Immature natural killer cell (primary cell): Measurements from ENCODE around the gene MYO7B. TPM values are rescaled to one million over a fixed set of nuclear protein-coding genes. Genes with fewer than 3 reads are reported as not detected.

Experiments
- polyA plus RNA-seq, 3 donors: library from polyadenylated mRNA; unstranded; fragments of 300-500 nt; fragmentation: Illumina TruSeq; gene quantifications; one replicate each; pipeline ENCODE4 v1.2.3, GENCODE V29; 2021

Gene MYO7B
- polyA plus RNA-seq, 3 donors from 2014 or later = 0.37 TPM; not detected in 2

Other genes starting within 250 kb of the MYO7B start
- gene ERCC3, start 241.5 kb upstream of the MYO7B start, polyA plus RNA-seq = 10 to 100 TPM; 20.1 to 43.1 (median 21.5) TPM
- gene MAP3K2, start 147.7 kb upstream of the MYO7B start, polyA plus RNA-seq = 10 to 100 TPM; 37.4 to 55.9 (median 41.4) TPM
- gene PROC, start 117.3 kb upstream of the MYO7B start, polyA plus RNA-seq = 1 to 10 TPM in 1 of 3 donors, under 1 TPM in 1, not detected in 1; 0.87 to 1.7 TPM
- gene IWS1, start 9.2 kb upstream of the MYO7B start, polyA plus RNA-seq = 10 to 100 TPM in 2 of 3 donors, 1 to 10 TPM in 1; 3.8 to 32.2 (median 13.1) TPM
- gene GPR17, start 110.5 kb downstream of the MYO7B start, polyA plus RNA-seq = not detected
- under 1 TPM in 1 of 3 donors, not detected in 2; 0.40 TPM for gene LIMS2, start 139.8 kb downstream of the MYO7B start, polyA plus RNA-seq
- 1 to 10 TPM in 2 of 3 donors, not detected in 1; 1.3 to 3.4 TPM for gene SFT2D3, start 165.8 kb downstream of the MYO7B start, polyA plus RNA-seq